ENCODE measurements around the gene TIMP3. TPM values are rescaled to one million over a fixed set of nuclear protein-coding genes. Genes with fewer than 3 reads are reported as not detected.
A peak's percentile ranks its signal among the peaks of the same experiment; 100 is the strongest.

The TIMP3 gene
- 26.2 to 48.0 TPM (median 34.3 TPM) in 3 replicates for polyA plus RNA-seq
- polyA plus RNA-seq (2011; ENCODE audit: low read depth), result 6.5 TPM
- 19.8 and 24.7 TPM in 2 replicates for polyA plus RNA-seq (2011; cell fraction: cytosol; rRNA removed)
- polyA plus RNA-seq (2011; cell fraction: nucleus; rRNA removed), result 59.4 and 63.8 TPM in 2 replicates
- polyA plus RNA-seq (2012; ENCODE audit: low replicate concordance), result 13.0 and 47.5 TPM in 2 replicates
- polyA minus RNA-seq, result 40.6 to 57.9 TPM (median 43.2 TPM) in 3 replicates
- 24.2 TPM for polyA minus RNA-seq (2011; cell fraction: cytosol; rRNA and poly(A)+ RNA removed)
- polyA minus RNA-seq (2011; cell fraction: nucleus; rRNA and poly(A)+ RNA removed), result 33.6 and 53.5 TPM in 2 replicates

DNA sequence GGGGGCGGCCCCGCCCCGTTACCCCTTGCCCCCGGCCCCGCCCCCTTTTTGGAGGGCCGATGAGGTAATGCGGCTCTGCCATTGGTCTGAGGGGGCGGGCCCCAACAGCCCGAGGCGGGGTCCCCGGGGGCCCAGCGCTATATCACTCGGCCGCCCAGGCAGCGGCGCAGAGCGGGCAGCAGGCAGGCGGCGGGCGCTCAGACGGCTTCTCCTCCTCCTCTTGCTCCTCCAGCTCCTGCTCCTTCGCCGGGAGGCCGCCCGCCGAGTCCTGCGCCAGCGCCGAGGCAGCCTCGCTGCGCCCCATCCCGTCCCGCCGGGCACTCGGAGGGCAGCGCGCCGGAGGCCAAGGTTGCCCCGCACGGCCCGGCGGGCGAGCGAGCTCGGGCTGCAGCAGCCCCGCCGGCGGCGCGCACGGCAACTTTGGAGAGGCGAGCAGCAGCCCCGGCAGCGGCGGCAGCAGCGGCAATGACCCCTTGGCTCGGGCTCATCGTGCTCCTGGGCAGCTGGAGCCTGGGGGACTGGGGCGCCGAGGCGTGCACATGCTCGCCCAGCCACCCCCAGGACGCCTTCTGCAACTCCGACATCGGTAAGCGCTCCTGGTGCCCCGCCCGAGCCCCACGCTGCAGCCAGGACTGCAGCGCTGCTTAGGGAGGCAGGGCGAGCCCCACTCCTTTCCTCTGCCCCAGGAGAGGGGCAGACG, at the start of gene TIMP3:
TSS of gene TIMP3 (plus strand) at position 169 of the 700 bp plus-strand sequence. CDS start at position 466, 297 bp downstream.
- peak within 1 kb of the TSS; percentile 63 to 79 (median 77) for H3K4me3 ChIP-seq (ENCODE audit: control insufficient read depth in 2 of 3, extremely low read depth in 1 of 3, insufficient read depth in 2 of 3, low read depth in 1 of 3, low read length in 3 of 3)
- dilution Hi-C loops (cut with MboI; ENCODE audit: extremely low pct_ligation_motif_present, low sequenced_read_pairs), result no loop called here
- no peaks in the 10 kb centered on the region for H4K20me1 ChIP-seq (ENCODE audit: control insufficient read depth, extremely low read depth, insufficient read depth, low read length)
- no peaks in the 10 kb centered on the region for H3K9me3 ChIP-seq (ENCODE audit: control insufficient read depth, low read depth, low read length)
- no peaks in the 10 kb centered on the region for H3K9me1 ChIP-seq (ENCODE audit: control insufficient read depth, extremely low read depth, insufficient read depth, low read length)
- H3K27me3 ChIP-seq (ENCODE audit: control insufficient read depth, extremely low read depth, insufficient read depth, low read length), result no peaks in the 10 kb centered on the region
- H3K9ac ChIP-seq (ENCODE audit: control insufficient read depth, extremely low read depth, insufficient read depth, low read length), result peak within 1 kb of the TSS; percentile 69
- TF ChIP-seq, protein P1, sequence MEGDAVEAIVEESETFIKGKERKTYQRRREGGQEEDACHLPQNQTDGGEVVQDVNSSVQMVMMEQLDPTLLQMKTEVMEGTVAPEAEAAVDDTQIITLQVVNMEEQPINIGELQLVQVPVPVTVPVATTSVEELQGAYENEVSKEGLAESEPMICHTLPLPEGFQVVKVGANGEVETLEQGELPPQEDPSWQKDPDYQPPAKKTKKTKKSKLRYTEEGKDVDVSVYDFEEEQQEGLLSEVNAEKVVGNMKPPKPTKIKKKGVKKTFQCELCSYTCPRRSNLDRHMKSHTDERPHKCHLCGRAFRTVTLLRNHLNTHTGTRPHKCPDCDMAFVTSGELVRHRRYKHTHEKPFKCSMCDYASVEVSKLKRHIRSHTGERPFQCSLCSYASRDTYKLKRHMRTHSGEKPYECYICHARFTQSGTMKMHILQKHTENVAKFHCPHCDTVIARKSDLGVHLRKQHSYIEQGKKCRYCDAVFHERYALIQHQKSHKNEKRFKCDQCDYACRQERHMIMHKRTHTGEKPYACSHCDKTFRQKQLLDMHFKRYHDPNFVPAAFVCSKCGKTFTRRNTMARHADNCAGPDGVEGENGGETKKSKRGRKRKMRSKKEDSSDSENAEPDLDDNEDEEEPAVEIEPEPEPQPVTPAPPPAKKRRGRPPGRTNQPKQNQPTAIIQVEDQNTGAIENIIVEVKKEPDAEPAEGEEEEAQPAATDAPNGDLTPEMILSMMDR (optimal IDR thresholded peaks at IDR 0.05 in 1 of 3, IDR thresholded peaks at IDR 0.05 in 1 of 3, conservative IDR thresholded peaks at IDR 0.05 in 1 of 3; ENCODE audit: extremely low read depth in 1 of 3, insufficient read depth in 2 of 3, low read length in 3 of 3), result no peak
- no peak for TF ChIP-seq EZH2 (IDR thresholded peaks at IDR 0.05; ENCODE audit: low read length)
- no peak within 1 kb of the TSS for H3K27ac ChIP-seq (ENCODE audit: control insufficient read depth, insufficient read depth, low read length)
- FAIRE-seq (no peak), DNase-seq (ENCODE audit: low read depth, low spot score) (no peak)
- peak within 1 kb of the TSS; percentile 67 for H2AFZ ChIP-seq (ENCODE audit: control insufficient read depth, low read length)
- H3K4me2 ChIP-seq (ENCODE audit: control insufficient read depth, extremely low read depth, insufficient read depth, low read depth, low read length), result peak within 1 kb of the TSS; percentile 99
- no peaks in the 10 kb centered on the region for H3K36me3 ChIP-seq (ENCODE audit: control insufficient read depth in 2 of 2, extremely low read depth in 1 of 2, insufficient read depth in 2 of 2, low read length in 2 of 2)
- peaks cover 15% of the 10 kb centered on the region for H3K79me2 ChIP-seq (ENCODE audit: control insufficient read depth, insufficient read depth, low read length)
- peaks cover 23% of the 10 kb centered on the region for H3K4me1 ChIP-seq (ENCODE audit: control insufficient read depth, extremely low read depth, insufficient read depth, low read length)

DNA sequence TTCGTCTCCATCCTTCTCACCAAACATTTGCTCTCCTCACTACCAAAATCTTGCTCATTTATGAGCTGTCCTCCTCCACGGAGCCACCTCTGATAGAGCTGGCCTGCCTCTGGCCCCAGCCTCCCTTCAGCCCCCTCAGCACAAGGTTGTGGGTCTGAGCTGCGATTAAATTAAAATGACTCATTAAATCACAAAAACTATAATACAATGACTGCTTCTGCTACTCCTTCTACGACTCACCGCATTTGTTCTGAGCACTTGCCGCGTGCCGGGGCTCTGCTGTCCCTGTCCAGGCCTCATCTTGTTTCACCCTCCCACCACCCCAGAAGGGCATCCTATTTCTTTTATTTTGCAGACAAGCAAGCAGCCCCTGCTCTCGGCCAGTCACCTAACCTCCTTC, 49.2 kb upstream of the TIMP3 start:
- Histone ChIP-seq H4K20me1 (ENCODE audit: control insufficient read depth, extremely low read depth, insufficient read depth, low read length) (no peaks in the 10 kb centered on the region), H3K27ac (ENCODE audit: control insufficient read depth, insufficient read depth, low read length) (no peak overlapping the region), H3K4me1 (ENCODE audit: control insufficient read depth, extremely low read depth, insufficient read depth, low read length) (no peaks in the 10 kb centered on the region), H3K79me2 (ENCODE audit: control insufficient read depth, insufficient read depth, low read length) (no peaks in the 10 kb centered on the region), H2AFZ (ENCODE audit: control insufficient read depth, low read length) (no peak overlapping the region), H3K9me3 (ENCODE audit: control insufficient read depth, low read depth, low read length) (no peaks in the 10 kb centered on the region), H3K9ac (ENCODE audit: control insufficient read depth, extremely low read depth, insufficient read depth, low read length) (no peak overlapping the region), H3K36me3 (ENCODE audit: control insufficient read depth in 2 of 2, extremely low read depth in 1 of 2, insufficient read depth in 2 of 2, low read length in 2 of 2) (no peaks in the 10 kb centered on the region), H3K9me1 (ENCODE audit: control insufficient read depth, extremely low read depth, insufficient read depth, low read length) (no peaks in the 10 kb centered on the region), H3K27me3 (ENCODE audit: control insufficient read depth, extremely low read depth, insufficient read depth, low read length) (no peaks in the 10 kb centered on the region), H3K4me3 (ENCODE audit: control insufficient read depth in 2 of 3, extremely low read depth in 1 of 3, insufficient read depth in 2 of 3, low read depth in 1 of 3, low read length in 3 of 3) (no peak overlapping the region), H3K4me2 (ENCODE audit: control insufficient read depth, extremely low read depth, insufficient read depth, low read depth, low read length) (no peak overlapping the region)
- DNase-seq (ENCODE audit: low read depth, low spot score), result no peak
- FAIRE-seq, result no peak
- no peak for TF ChIP-seq EZH2 (IDR thresholded peaks at IDR 0.05; ENCODE audit: low read length)
- TF ChIP-seq, protein P1 (optimal IDR thresholded peaks at IDR 0.05 in 1 of 3, IDR thresholded peaks at IDR 0.05 in 1 of 3, conservative IDR thresholded peaks at IDR 0.05 in 1 of 3; ENCODE audit: extremely low read depth in 1 of 3, insufficient read depth in 2 of 3, low read length in 3 of 3), result no peak
- dilution Hi-C loops (cut with MboI; ENCODE audit: extremely low pct_ligation_motif_present, low sequenced_read_pairs), result no loop called here
